Left kidney (tissue), 8 donors: ENCODE results near the gene ZNF80. TPM values are rescaled to one million over a fixed set of nuclear protein-coding genes. Genes with fewer than 3 reads are reported as not detected.
"Not testable (repeated sequence)": the region's sequence is repeated elsewhere in the genome, so short reads cannot be mapped to it uniquely, and the experiment has no call there.

ENCODE experiments used
- DNase-seq: peaks from one replicate; pipeline ENCODE4 v3.0.0-alpha.2; 2013
- long read RNA-seq, 8 donors: transcript quantifications; one replicate each; lab custom pipeline, GENCODE V29; 2026
- polyA plus RNA-seq: library from polyadenylated mRNA; unstranded; fragments of 120-200 nt; gene quantifications from one replicate; pipeline ENCODE4 v1.2.1, GENCODE V29; 2013; ENCODE audit not compliant: insufficient read length

ZNF80 gene
- 0.15 TPM for polyA plus RNA-seq
- long read RNA-seq, donor 1: 0 reads
- long read RNA-seq, donor 2: 0 reads
- long read RNA-seq, donor 3: 0 reads
- long read RNA-seq, donor 4: 0 reads
- long read RNA-seq, donor 5: 0 reads
- long read RNA-seq, donor 6: 0 reads
- long read RNA-seq, donor 7: 0 reads
- long read RNA-seq, donor 8: 0 reads

DNA sequence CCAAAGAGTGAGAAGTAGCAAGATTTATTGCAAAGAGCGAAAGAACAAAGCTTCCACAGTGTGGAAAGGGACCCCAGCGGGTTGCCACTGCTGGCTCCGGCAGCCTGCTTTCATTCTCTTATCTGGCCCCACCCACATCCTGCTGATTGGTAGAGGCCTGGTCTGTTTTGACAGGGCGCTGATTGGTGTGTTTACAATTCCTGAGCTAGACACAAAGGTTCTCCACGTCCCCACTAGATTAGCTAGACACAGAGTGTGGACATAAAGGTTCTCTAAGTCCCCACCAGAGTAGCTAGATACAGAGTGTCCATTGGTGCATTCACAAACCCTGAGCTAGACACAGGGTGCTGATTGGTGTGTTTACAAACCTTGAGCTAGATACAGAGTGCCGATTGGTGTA, at the start of gene ZNF80:
TSS of gene ZNF80 (minus strand) at position 101 of the 400 bp plus-strand sequence. CDS start 504 bp downstream, outside the sequence.
- not testable (repeated sequence) for DNase-seq

DNA sequence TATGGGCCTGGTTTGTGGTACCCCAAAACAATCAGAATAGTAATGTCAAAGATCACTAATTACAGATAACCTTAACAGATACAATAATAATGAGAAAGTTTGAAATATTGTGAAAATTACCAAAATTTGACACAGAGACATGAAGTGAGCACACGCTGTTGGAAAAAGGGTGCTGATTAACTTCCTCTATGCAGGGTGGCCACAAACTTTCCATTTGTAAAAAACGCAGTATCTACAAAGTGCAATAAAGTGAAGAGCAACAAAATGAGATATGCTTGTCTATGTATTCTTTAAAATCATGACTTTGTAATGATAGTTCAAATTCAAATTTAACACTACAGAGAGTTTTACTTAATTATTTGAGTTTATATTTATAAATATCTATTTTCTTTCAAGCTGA, 48.9 kb upstream of the ZNF80 start:
- no peak for DNase-seq

- no peak for DNase-seq
Measured at GRCh38 chr3:114285648-114286230, 48.4 kb upstream of the ZNF80 start.

DNA sequence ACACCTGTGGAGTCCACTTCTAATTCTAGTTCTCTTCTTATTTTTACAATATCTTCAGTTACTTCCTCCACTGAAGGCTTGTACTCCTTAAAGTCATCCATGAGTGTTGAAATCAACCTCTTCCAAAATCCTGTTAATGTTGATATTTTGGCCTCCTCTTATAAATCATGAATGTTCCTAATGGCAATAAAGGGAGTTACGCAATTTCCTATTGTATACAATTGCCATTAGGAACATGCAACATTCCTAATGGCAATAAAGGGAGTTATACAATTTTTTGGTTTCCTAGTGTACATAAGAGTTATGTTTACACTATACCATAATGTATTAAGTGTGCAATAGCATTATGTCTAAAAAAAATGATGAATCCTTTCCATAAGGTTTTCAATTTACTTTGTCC, 47.3 kb upstream of the ZNF80 start:
- DNase-seq: no peak

DNA sequence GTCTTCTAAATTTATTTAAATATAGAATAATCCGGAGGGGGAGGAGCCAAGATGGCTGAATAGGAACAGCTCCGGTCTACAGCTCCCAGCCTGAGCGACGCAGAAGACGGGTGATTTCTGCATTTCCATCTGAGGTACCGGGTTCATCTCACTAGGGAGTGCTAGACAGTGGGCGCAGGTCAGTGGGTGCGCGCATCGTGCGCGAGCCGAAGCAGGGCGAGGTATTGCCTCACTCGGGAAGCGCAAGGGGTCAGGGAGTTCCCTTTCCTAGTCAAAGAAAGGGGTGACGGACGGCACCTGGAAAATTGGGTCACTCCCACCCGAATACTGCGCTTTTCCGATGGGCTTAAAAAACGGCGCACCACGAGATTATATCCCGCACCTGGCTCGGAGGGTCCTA, 39.5 kb upstream of the ZNF80 start:
- DNase-seq: not testable (repeated sequence)

- DNase-seq: no peak
Measured at GRCh38 chr3:114274929-114275328, 37.6 kb upstream of the ZNF80 start.

DNA sequence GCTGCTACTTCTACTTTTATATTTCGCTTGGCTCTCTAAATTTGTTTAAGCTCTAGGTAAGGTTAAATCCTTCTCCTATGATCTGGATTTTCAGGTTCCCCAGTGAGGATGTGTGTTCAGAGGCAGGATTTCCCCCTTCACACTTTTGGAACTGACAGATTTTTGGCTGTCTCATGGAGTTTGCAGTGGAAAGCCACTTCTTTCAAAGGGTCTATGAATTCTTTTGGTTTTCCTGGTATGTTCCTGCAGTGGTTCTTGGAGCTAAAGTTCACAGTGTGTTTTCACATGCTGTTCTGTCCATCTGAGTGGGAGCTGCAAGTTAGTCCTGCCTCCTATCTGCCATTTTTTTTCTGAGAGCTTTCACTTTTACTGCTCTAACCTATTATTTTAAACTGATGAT, 34.9 kb upstream of the ZNF80 start:
- DNase-seq: no peak

DNA sequence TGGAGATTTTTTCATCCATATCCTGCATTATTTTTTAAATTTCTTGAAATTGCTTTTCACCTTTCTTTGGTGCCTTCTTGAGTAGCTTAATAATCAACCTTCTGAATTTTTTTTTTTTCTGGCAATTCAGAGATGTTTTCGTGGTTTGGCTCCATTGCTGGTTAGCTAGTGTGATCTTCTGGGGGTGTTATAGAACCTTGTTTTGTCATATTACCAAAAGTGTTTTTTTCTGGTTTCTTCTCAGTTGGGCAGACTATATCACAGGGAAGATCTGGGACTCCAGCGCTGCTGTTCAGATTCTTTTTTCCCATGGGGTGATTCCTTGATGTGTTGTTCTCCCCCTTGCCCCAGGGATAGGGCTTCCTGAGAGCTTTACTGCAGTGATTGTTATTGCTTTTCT, 32.6 kb upstream of the ZNF80 start:
- no peak for DNase-seq

DNA sequence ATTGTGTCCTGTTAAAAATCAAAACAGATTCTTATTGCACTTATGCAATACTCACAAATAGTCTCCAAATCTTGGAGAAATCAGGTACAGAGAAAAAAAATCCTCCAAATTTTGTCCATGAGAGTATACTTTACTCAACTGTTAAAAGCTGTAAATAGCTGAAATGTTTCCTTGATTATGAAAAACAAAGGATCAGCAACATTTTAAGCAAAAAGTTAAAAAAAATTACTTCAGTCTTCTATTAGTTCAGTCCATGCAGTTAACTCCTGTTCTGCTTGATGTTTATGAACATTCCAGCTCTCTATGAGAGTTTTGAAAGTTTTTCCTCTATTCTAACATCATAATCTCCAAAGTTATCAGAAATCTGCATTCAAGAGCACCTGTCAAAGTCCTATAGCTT, 22.8 kb upstream of the ZNF80 start:
- no peak for DNase-seq

- DNase-seq: no peak
Measured at GRCh38 chr3:114259566-114259965, 22.2 kb upstream of the ZNF80 start.

- DNase-seq: no peak
Measured at GRCh38 chr3:114253505-114253904, 16.1 kb upstream of the ZNF80 start.

- DNase-seq: no peak
Measured at GRCh38 chr3:114252954-114253353, 15.6 kb upstream of the ZNF80 start.

DNA sequence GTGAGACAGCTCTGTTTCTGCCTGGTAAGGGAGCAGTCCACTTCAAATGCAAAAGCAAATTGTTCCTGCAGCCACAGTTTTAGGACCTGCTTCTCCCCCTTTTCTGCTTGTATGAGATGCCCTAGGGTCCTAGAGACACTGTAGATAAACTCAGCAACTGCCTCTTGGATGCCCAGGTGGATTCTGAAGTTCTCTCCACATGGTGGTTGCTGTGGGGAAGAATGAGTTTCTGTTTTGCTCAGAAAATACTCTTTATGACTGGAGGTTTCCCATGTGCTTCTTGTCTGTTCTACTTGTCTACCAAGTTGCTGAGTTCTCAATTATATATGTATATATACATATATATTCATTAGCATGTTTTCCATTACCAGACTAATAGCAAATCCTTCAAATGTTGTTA, 5.6 kb upstream of the ZNF80 start:
- no peak for DNase-seq

DNA sequence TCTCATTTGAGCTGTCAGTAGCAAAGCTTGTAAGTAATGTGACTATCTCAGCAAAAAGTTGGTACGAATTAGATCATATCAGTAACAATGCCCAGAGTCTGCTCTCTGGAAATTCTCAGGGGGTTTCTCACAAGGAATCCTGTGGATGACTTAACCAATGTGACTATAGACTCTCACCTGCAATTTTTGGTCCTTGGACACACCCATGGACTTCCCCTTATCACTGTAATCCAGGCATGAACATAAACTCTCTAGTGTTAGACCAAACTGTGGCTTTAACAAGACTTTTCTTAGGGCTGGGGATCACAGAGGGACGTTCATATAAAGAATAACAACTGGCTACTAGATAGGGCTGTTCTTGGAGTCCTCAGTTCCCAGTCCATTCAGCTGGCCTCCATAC, 3.9 kb upstream of the ZNF80 start:
- DNase-seq: no peak

GRCh38 chr3:114238146-114238785, 888 bp upstream of the ZNF80 start:
- not testable (repeated sequence) for DNase-seq

DNA sequence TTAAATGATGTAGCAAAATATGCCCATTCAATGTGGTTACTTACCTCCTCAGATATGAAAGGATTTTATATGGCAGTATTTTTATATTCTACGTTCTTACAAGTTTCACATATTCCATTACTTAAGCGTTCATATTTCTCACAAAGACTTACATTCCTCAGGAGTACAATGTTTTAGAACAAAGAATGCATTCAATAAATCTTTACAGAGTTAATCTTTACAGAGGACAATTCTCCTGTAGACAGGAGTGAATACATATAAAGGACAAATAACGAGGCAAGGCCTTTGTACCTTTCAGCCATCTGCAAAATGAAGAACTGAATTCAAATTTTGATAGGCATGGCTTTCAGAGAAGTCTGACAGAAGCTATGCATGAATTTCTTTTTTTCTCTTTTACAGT, 1.9 kb downstream of the ZNF80 start:
- no peak for DNase-seq

- no peak for DNase-seq
Measured at GRCh38 chr3:114234745-114235144, 2.6 kb downstream of the ZNF80 start.

DNA sequence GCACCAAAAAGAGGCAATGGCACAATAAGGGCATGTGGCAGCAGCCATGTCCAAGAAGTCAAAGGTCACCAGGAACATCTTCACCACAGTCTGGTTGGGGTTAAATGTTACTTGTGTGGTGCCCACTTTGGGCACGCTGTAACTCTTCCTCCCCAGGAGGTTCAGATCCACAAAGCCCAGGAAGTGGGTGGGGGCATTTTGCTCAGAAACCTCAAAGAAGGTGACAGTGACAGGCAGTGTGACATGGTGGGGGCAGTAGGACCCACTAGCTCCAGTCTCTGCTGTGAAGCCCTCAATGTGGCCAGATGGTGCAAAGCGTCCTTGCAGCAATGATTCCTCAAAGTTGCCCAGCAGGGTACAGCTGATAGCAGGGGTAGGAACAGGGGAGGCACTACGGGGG, 5.8 kb downstream of the ZNF80 start:
- DNase-seq: no peak

DNA sequence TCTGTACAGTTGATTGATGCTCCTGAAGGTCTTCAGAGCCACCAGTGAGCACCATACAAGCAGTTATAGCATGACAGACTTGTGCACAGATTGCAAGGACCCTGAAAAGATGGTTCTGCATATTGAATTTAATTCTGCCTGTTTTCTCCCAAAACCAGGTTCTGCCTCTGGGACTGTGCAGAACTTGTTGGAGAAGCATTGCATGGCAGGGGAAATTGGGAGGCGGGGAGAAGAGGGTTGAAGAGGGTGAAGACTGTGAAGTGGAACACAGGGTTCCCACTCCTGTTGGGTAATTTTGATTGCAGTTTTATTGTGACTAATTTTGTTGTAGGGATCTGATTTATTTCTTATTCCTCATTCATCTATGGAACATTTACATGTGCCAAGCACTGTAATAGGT, 10.3 kb downstream of the ZNF80 start:
- DNase-seq: no peak

- DNase-seq: no peak
Measured at GRCh38 chr3:114226313-114226712, 11.1 kb downstream of the ZNF80 start.

GRCh38 chr3:114223143-114223542, 14.2 kb downstream of the ZNF80 start:
- DNase-seq: no peak

GRCh38 chr3:114221881-114222264, 15.5 kb downstream of the ZNF80 start:
- no peak for DNase-seq

- no peak for DNase-seq
Measured at GRCh38 chr3:114221165-114221880, 16.1 kb downstream of the ZNF80 start.
